DMS53 (cell line): ENCODE measurements around the gene HNRNPU.
"Not testable (repeated sequence)": the region's sequence is repeated elsewhere in the genome, so short reads cannot be mapped to it uniquely, and the experiment has no call there.

Experiments used
- DNase-seq: peaks from one replicate; lab custom pipeline; 2025; lab: John Stamatoyannopoulos, UW

HNRNPU gene

DNA sequence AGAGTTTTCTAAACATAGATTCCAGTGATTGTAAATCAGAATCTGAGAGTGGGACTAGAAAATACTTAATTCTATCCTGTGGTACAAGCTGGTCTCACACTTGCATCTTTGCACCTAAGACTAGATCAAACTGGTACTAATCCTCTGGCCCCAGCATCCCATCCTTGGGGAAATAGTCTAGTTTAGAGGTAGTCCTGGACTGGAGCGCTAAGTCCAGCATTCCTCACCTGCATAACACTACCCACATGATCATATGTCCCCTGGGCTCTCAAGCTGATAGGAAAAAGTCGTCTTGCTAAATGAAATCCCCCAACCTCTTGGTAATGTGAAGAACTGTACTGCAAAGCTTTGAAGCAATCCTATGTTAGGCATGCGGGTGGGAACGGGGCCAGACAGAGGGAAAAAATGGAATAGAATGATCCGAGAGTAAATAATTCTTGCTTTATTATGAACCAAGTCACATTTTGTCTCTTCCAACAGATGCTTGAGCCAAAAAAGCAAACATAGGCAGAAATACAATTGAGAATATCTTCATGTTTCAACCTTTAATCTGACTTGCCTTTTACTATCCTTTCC lies 24.0 kb downstream of the HNRNPU start:
- DNase-seq, result no peak

DNA sequence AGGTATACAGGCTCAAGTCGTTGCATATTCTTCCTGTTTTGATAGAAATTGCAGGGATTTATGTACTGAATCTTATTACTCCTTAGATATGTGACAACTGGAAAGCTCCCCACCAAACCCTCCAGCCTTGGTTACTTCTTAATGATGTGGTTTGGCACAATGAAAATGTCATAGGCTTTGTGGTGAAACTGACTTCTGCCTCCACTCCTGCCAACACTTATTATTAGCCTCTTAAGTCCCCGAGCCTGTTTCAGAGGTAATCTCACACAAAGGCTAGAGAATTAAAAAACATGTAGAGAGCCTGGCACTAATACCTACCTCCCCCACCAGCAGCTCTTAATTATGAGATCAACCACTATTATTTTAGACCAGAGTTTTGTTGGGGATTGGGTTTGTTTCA lies 24.7 kb downstream of the HNRNPU start:
- DNase-seq, result no peak

DNA sequence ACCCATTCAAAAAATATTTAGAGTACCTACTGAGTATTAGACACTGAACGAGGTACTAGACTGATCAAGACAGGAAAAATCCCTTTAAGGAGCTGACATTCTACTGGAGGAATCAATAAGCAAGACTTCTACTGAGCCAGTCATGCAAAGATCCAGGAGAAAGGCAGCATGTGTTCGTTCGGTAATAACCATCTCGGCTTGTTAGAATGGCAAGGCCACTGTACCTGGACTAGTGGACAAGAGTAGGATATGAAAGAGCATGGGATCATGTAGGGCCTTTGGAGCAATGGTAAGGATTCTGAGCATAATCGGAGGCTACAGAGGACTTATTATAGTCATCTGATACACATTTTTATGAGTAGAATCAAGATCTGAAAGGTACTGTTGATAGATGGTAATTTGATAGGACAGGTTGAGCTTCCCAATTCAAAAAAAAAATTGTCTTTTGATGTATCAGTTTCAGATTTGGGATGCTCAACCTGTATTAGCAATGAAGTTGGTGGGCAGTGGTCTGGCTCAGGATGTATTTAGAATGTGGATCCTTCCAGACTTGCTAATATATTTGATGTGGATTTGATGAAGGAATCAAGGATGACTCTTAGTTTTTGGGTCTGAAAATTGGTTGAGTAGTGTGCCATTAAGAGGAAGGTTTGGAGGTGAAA lies 26.6 kb downstream of the HNRNPU start:
- peak; percentile 32 for DNase-seq

DNA sequence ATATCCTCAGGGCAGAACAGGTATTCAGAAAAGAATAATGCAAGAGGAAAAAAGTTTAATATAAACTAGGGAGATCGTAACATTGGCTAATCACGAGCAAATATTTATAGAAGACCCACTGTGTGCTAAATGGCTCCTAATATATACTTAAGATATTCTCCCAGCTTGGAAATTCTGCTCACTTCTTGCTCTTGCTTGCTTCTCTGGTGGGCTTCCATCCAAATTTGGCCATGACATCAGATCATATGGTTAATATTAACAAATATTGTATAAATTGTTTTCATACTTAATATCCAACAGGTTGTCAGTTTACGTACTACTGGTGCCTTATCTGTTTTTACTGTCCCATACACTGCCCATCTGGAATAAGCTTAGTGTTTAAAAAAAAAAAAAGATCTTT lies 27.8 kb downstream of the HNRNPU start:
- DNase-seq, result no peak

DNA sequence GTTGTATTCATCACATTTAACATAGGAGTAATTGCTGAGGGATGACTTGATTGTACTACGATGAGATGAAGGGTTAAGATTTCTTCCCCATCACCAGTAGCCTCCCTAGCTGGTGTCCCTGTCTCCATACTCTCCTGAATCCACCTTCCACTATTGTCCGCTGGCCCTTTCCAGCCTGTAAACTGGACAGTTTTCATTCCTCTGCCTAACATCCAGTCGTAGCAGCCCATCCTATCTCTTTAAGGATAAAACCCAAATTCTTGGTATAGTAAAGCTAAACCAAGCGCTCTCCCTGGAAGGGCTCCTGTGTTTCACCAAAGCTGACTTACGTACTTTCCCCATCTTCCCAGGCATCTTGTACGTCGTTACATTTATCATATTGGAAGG lies 28.2 kb downstream of the HNRNPU start:
- peak; percentile 67 for DNase-seq

DNA sequence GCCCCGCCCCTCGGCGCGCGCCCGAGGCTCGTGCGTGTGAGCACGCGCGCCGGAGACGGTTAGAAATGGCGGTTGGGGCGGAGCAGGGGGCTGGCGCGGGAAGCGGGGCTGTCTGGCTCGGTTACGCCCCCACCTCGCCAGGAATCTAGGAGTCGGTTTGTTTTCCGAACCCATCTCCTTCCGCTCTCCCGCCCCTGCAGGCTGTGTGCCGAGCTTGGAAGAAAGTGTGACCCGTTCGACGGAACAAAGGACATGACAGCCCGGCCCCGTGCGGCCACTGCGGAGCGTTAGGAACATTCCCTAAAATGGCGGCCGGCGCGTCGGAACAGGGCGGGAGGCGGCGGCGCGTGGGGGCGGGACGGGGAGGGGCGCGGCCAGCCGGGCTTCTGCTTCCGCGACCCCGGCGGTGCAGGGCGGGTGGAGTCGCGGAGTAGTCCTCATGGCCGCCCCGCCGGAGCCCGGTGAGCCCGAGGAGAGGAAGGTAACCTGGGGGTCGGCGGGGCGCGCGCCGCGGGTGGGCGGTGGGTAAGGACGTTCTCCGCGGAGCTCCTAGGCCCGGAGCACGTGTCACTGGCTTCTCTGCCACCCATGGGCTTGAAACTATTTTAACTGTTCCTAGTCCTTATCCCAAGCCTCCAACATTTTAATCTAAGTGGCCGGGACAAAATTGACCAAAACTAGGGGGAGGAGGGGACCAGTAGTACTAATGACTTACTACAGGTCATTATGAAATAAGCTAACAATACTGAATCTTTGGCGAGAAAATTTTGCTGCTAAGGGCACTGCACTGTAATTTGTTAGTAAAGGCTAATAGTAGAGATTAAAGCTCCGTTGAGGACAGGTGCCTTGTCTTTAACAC lies 28.8 kb downstream of the HNRNPU start, which contains the start of gene COX20:
TSS of gene COX20 (plus strand) at position 383 of the 859 bp plus-strand sequence. CDS start at position 440, 57 bp downstream.
- DNase-seq, result peak; percentile 98

DNA sequence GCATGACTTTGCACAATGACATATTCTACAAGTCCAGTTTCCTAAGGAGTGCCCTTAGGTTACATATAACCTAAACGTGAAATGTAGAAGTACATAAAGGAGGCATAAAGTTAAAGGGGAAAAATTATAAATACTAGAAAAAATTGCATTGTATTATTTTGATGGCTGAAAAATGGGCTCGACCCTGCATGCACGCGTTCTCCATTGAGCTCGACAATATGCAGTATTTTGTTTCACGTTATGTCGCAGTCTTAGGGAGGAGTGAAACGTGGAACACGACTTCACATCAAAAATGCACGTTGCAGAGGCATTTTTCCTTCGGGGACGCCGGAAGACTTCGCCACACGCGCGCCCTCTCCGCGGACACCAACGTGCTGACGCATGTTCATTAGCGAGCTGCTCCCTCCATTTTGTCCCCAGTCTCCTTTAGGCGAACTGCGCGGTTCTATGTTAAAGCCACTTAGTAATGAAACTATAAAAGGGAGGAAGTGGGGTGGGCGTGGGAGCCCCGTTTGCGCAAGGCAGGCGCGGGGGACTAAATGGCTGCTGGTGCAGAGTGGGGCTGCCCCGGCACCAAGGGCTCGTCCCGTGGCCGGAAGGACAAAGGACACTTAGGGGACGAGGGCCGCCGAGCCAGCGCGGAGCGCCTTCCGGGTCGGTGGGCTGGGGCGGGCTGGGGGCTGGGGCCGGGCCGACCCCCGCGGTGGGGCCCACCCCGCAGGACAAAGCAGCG lies 29.6 kb downstream of the HNRNPU start:
- DNase-seq, result peak; percentile 97

DNA sequence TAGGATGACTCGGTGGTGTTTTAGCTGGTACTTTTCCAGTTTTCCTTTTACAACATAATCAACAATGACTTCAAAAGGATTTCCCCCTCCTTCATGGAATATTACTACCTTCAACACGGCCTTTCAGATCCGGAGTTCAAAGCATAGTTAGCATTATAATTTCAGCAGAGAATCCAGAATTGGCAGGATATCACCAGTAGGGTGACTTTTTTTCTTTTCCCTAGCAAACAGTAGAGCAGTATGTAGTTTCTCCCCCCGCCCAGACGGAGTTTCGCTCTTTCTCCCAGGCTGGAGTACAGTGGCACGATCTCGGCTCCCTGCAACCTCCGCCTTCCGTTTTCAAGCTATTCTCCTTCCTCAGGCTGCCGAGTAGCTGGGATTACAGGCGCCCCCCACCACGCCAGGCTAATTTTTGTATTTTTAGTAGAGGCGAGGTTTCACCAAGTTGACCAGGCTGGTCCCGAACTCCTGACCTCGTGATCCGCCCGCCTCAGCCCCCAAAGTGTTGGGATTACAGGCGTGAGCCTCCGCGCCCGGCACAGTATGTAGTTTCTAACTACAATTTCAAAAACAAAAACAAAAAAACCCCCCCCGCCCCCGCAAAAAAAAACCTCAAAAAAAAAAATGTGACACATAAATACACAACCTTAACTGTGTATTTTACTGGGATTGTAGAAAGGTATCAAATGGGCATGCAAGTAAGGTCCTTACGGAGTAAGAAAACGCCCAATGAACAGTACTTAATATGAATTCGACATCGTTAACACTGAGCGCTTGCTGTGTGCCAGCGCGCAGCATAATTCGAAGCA lies 30.4 kb downstream of the HNRNPU start:
- DNase-seq, result peak; percentile 93

DNA sequence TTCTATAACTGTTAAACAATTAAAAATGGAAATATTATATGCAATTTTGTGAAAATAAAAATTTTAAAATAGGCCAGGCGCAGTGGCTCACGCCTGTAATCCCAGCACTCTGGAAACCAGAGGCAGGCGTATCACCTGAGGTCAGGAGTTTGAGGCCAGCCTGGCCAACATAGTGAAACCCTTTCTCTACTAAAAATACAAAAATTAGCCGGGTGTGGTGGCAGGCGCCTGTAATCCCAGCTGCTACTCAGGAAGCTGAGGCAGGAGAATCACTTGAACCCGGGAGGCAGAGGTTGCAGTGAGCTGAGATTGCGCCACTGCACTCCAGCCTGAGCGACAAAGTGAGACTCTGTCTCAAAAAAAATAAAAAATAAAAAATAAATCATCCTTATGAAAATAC lies 31.1 kb downstream of the HNRNPU start:
- DNase-seq, result not testable (repeated sequence)

DNA sequence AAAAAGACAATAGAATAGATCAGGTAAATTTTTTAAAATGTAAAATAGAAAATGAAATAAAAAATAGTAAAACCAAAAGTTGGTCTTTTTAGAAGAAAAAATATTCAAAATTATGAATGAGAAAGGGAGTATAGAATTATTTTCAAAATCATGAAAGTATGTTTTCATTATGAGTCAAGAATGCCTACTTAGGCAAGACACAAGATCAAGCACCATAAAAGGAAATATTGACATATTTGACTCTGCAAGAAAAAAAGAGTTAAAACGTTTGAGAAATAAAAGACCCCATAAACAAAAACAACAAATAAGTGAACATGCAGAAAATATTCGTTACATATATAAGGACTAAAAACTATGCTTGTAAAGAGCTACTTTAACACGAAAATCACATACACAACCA lies 33.7 kb downstream of the HNRNPU start:
- no peak for DNase-seq

DNA sequence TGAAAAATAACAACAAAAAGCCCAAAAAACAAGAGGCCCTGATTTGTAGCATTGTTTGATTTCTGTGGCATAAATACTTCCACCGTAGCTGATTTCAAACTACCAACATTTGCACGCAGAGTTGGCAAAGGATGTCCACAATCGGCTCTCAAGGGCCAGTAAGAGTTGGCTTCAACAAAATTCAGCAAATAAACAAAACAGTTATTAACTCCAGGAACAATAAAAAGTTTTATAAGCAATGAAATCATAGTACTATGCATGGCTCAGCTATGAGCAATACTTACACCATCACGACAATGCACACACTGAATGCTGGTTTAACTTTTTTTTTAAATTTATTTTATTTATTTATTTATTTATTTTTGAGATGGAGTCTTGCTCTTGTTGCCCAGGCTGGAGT lies 37.6 kb downstream of the HNRNPU start:
- DNase-seq, result no peak

DNA sequence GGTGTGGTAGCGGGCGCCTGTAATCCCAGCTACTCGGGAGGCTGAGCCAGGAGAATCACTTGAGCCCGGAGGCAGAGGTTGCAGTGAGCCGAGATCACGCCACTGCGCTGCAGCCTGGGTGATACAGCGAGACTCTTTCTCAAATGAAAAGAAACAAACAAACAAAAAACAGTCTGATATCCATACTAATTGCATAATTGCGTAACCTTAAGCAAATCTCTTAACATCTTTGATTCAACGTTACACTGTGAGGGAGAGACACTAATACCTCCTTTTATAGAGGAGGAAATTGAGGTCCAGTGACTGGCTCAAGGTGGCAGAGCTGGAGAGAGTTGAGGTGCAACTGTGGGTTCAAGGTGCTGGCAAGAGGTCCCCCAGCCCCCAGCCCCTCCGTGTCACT lies 41.5 kb downstream of the HNRNPU start:
- no peak for DNase-seq

DNA sequence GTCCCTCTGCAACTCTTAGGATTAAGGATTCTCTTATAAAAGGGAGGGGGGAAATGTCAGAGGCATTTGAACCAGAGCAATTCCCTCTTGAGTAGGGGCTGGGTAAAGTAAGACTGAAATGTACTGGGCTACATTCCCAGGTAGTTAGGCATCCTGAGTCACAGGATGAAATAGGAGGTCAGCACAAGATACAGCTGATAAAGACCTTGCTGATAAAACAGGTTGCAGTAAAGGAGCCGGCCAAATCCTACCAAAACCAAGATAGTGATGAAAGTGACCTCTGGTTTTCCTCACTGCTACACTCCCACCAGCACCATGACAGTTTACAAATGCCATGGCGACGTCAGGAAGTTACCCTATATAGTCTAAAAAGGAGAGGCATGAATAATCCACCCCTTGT lies 43.2 kb downstream of the HNRNPU start:
- DNase-seq, result no peak

DNA sequence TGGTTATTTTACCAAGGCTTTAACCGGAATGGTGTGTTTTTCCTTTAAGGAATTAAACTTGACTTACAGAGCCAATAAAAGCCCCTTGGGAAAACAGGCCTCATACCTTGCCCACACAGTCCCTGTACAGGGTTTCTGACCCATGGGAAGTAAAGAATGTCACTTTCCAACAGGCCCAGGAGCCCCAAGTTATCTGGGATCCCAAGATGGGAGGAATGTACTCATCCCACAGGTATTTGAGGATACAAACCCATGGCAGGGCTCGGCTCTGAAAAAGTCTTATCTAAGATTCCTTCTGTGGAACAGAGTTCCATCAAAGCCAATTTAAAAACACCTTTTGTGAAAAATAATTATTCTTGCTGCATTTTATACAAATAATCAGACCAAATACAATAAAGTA lies 44.2 kb downstream of the HNRNPU start:
- DNase-seq, result no peak

DNA sequence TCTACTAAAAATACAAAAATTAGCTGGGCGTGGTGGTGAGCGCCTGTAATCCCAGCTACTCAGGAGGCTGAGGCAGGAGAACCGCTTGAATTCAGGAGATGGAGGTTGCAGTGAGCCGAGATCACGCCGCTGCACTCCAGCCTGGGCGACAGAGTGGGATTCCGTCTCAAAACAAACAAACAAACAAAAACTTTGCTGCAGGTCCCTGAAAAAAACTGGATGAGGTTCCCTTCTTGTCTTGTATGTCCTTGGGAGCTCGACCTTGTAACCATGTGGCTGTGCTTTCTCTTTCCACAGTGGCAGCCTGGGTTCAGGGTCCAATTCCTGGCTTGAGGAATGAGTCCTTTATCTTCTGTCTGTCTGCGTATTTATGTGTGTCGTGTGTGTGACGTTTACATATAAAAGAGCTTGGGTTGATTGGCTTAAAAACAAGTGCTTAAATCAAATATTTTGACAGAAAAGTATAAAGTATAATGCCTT lies 46.9 kb downstream of the HNRNPU start:
- no peak for DNase-seq

DNA sequence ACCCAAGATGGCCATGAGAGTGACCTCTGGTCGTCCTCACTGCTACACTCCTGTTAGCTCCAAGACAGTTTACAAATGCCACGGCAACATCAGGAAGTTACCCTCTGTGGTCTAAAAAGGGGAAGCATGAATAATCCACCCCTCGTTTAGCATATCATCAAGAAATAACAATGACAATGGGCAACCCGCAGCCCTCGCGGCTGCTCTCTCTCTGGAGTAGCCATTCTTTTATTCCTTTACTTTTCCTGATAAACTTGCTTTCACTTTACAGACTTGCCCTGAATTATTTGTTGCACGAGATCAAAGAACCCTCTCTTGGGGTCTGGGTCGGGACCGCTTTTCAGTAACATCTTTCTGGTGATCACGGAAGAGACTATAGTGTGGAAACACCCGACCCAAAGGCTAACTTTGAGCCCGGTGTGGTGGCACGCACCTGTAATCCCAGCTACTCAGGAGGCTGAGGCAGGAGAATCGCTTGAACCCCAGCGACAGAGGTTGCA lies 48.7 kb downstream of the HNRNPU start:
- DNase-seq, result no peak

DNA sequence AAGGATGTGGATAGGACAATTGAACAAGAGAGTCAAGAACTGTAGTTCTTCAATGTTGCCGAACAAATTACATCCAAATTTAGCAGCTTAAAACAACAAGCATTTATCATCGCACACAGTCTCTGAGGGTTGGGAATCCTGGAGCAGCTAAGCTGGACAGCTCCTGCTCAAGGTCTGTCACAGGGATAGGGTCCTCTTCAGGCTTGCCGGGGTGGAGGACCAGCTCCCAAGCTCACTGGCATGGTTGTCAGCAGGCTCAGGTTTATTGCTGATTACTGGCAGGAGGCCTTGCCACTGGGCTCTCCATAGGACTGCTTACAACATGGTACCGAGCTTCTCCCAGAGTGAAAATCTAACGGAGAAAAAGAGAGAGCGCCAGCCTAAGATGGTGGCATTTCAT lies 51.0 kb downstream of the HNRNPU start:
- DNase-seq, result no peak

DNA sequence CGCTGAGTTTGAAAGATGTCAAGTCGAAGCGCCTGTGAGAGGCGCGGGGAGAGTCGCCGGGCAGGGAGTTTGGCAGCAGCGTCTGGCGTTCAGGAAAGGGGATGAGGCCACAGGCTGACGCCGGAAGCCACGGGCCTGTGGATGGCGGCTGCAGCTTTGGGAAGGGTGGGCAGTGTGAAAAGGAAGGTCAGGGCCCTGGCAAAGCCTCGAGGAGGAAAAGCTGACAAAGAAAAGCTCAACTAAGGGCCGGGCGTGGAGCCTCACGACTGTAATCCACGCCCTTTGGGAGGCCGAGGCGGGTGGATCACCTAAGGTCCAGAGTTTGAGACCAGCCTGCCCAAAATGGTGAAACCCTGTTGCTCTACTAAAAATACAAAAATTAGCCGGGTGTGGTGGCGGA lies 54.1 kb downstream of the HNRNPU start:
- DNase-seq, result no peak

DNA sequence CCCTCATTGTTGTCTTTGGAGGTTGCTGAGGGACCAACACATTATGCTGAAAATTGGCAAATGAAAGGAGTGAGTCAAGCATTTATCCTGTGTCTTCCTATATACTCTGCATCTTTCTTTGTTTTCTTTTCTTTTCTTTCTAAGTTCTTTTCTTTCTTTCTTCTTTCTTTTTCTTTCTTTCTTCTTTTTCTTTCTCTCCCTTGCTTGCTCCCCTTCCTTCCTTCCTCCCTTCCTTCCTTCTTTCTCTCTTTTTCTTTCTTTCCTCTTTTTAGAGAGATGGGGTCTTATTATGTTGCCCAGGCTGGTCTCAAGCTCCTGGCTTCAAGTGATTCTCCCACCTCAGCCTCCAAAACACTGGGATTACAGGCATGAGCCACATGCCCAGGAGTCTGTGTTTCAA lies 57.2 kb downstream of the HNRNPU start:
- no peak for DNase-seq

DNA sequence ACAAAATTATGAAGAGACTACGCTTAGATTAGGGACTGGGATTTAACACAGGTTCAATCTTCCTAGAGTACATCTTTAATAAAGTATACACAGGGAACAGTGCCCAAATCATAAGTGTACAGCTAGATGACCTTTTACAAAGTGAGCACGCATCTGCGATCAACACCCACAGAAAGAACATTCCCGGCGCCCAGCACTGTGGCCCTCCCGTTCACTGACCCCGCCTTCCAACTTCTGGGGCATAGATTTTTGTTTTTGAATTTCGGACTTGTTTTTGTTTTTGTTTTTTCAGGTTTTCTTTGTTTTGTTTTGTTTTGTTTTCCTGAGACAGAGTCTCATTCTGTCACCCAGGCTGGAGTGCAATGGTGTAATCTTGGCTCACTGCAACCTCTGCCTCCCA lies 59.5 kb downstream of the HNRNPU start:
- no peak for DNase-seq

DNA sequence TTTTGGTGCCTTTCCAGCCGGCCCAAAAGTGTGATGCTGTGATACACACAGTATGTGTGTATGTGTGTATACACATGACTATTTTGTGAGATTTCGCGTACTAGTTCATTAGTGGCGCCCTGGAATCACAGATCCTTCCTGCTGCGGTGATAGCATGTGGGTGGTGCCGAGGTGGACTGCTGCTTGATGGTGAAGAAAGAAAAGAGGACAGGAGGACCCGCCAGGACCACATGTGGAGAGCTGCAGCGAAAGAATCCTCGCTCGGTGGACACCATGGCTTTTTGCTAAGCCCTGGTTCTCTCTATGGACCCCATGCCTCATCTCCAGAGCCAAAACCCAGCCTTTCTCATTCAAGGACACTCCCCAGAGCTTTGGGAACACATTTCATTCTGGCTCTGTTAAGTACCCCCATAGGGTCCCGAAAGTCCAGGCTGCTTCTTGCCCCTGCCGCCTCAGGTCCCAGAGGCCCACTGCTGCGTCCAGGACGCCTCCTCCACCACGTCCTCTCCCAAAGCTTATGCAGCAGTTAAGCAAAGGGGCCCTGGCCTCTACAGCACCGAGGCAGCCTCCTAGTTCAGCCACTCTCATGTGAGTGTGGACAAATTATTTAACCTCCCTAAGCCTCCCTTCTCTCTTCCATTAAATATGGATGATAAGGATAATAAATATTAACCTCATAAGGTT lies 61.6 kb downstream of the HNRNPU start:
- DNase-seq, result no peak
